OCI-LY3 (cell line): Measurements from ENCODE around the gene RRAD.

Experiments
- CTCF ChIP-seq: fragments of 200-600, 300-600 bp; sonication (generic); IDR thresholded peaks from 2 replicates; pipeline ENCODE4 v1.5.1; 2014; ENCODE audit warnings: antibody characterized with exemption, low read length, low read depth
- EZH2phosphoT487 ChIP-seq: fragments of 200-600 bp; shearing (Covaris generic); IDR thresholded peaks from 2 replicates; pipeline ENCODE4 v1.6.1; 2018; ENCODE audit warnings: antibody characterized with exemption, mixed run types, low read depth

DNA sequence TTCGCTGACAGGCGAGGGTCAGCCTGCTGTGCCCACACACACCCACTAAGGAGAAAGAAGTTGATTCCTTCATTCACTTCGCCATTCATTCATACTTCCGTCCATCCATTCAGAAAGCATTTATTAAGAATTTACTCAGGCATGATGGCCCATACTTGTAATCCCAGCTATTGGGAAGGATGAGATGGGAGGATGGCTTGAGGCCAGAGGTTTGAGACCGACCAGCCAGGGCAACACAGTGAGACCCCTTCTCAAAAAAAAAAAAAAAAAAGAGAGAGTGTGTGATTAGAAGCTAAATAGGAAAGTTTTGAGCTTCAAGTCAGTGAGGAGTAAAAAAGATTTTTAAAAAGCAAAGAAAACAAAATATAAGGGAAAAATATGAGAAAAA is 18.7 kb upstream of the RRAD start:
- TF ChIP-seq CTCF (no peak), EZH2phosphoT487 (no peak)
